OCI-LY1 (cell line): ENCODE results near the gene NR6A1.

Source experiments
- H2AFZ ChIP-seq: fragments of 200-600 bp; sonication (generic), shearing (Covaris generic); 2 replicates; pipeline ENCODE4 v1.6.0; 2014; ENCODE audit warnings: antibody characterized with exemption, mild to moderate bottlenecking, low read length
- H3F3A ChIP-seq: fragments of 200-600 bp; sonication (generic), shearing (Covaris generic); 2 replicates; pipeline ENCODE4 v1.6.0; 2014; ENCODE audit warnings: mild to moderate bottlenecking, antibody characterized with exemption, low read length, moderate library complexity; ENCODE audit not compliant: insufficient read depth
- H3K27ac ChIP-seq: fragments of 200-600 bp; sonication (generic); 2 replicates; pipeline ENCODE4 v1.5.1; 2014; ENCODE audit warnings: low read length, mixed run types, mild to moderate bottlenecking, low read depth; ENCODE audit not compliant: poor library complexity, severe bottlenecking
- H3K27me3 ChIP-seq: fragments of 200-600 bp; sonication (generic); 2 replicates; pipeline ENCODE4 v1.6.0; 2014; ENCODE audit warnings: antibody characterized with exemption, mild to moderate bottlenecking, low read length, moderate library complexity; ENCODE audit not compliant: insufficient read depth
- H3K36me3 ChIP-seq: fragments of 200-600 bp; sonication (generic); 2 replicates; pipeline ENCODE4 v1.6.1; 2014; ENCODE audit warnings: mild to moderate bottlenecking, antibody characterized with exemption, low read length, moderate library complexity, mixed read lengths; ENCODE audit not compliant: insufficient read depth
- H3K4me1 ChIP-seq: fragments of 200-600 bp; sonication (generic); 2 replicates; pipeline ENCODE4 v1.5.1; 2014; ENCODE audit warnings: mild to moderate bottlenecking, low read length, moderate library complexity; ENCODE audit not compliant: insufficient read depth, severe bottlenecking
- H3K4me2 ChIP-seq: fragments of 200-600 bp; sonication (generic), shearing (Covaris generic); 2 replicates; pipeline ENCODE4 v1.6.1; 2014; ENCODE audit warnings: low read length
- H3K4me3 ChIP-seq: fragments of 200-600 bp; sonication (generic); 2 replicates; pipeline ENCODE4 v1.5.1; 2014; ENCODE audit warnings: low read length, low read depth, mild to moderate bottlenecking, mixed read lengths; ENCODE audit not compliant: poor library complexity, severe bottlenecking
- H3K79me2 ChIP-seq: fragments of 200-600 bp; shearing (Covaris generic); 2 replicates; pipeline ENCODE4 v1.6.1; 2016; ENCODE audit warnings: mixed run types, low read length, mixed read lengths; ENCODE audit not compliant: insufficient read depth
- H3K9ac ChIP-seq: fragments of 200-600 bp; sonication (generic), shearing (Covaris generic); 2 replicates; pipeline ENCODE4 v1.6.1; 2014; ENCODE audit warnings: mild to moderate bottlenecking, low read length, mixed read lengths
- H3K9me2 ChIP-seq: fragments of 200-600 bp; sonication (generic), shearing (Covaris generic); 2 replicates; pipeline ENCODE4 v1.6.1; 2014; ENCODE audit warnings: low read depth, mild to moderate bottlenecking, low read length, mixed read lengths
- H3K9me3 ChIP-seq: fragments of 200-600 bp; shearing (Covaris generic); 2 replicates; pipeline ENCODE4 v1.6.1; 2014; ENCODE audit warnings: low read length, mixed read lengths
- H4K20me1 ChIP-seq: fragments of 200-600 bp; sonication (generic), shearing (Covaris generic); 2 replicates; pipeline ENCODE4 v1.6.0; 2016; ENCODE audit warnings: mild to moderate bottlenecking, low read length; ENCODE audit not compliant: insufficient read depth
- CTCF ChIP-seq: fragments of 200-600 bp; sonication (generic), shearing (Covaris generic); IDR thresholded peaks from 2 replicates; pipeline ENCODE4 v1.5.1; 2017; ENCODE audit warnings: mild to moderate bottlenecking, antibody characterized with exemption, low read length, moderate library complexity, mixed read lengths
- EZH2 ChIP-seq: fragments of 200-600 bp; sonication (generic), shearing (Covaris generic); IDR thresholded peaks from 2 replicates; pipeline ENCODE4 v1.8.0; 2017; ENCODE audit warnings: borderline replicate concordance, mixed run types, mild to moderate bottlenecking, antibody characterized with exemption, low read length, moderate library complexity, mixed read lengths

The NR6A1 gene

DNA sequence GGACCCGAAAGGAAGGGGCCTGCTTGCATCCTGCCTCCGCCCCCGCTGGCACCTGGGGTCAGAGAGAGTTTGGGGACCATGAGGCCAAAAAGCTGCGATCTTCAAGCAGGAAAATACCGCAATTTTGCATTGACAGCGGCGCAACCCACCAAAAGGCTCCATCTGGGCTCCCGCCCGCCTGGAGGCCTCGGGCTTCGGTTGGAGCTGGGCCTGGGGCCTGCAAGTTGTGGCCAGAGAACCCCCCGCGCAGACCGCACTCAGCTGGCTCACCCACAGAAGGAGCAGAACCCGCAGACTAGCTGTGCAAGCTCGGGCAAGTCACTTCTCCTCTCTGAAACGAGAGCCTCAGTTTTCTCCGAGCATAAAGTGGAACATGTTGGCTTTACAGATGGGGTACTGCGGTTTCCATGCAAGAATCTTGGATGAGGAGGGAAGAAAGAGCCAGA lies 265.2 kb downstream of the NR6A1 start:
- Histone ChIP-seq H3K9ac (no peak overlapping the region), H3K79me2 (no peaks in the 10 kb centered on the region), H3K9me2 (no peaks in the 10 kb centered on the region), H3K27me3 (no peaks in the 10 kb centered on the region; the same call in 1 of the 2 replicates), H2AFZ (no peak overlapping the region), H3K27ac (no peak overlapping the region), H4K20me1 (no peaks in the 10 kb centered on the region), H3F3A (no peaks in the 10 kb centered on the region), H3K4me2 (no peak overlapping the region), H3K9me3 (no peaks in the 10 kb centered on the region), H3K36me3 (no peaks in the 10 kb centered on the region), H3K4me1 (no peaks in the 10 kb centered on the region), H3K4me3 (no peak overlapping the region)
- TF ChIP-seq EZH2 (no peak), CTCF (no peak)

DNA sequence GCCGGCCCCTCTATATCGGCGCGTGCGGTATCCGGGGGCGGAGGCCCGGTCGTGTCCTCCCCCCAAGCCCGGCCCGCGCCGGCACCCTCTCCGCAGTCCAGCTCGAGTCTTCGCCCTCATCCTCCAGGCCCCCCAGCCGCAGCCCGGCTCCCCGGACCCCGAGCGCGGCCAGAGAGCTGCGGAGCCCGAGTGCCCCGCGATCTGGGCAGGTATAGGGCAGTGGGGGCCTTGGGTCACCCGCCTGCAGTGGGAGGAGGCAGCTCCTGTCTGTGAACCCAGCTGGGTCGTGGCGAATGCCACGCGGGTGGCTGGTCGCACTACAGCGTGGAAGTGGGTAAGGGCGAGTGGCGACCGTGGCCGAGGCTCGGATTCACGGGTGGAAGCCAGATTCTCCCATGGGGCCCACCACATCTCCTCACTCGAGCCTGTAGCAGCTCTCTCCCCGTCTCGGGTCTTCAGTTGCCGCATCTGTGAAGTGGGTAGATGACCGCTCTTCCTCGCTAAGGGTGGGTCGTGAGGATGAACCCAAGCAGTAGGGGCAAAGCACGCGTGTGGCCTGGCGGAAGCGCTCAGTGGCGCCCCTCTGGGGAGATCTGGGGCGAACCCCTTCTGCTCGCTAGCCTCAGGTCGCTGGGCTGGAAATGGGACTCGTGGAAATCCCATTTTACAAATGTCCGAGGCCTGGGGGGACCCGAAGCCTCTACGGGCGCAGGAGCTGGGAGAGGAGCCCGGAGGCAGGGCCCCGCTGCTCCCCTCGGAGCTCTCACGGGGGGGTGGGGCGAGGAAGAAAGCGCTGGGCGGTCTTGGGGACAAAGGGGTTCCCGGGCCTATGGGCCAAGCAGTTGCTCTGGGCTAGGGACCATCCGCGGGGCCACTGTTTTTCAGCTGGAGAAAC lies 265.9 kb downstream of the NR6A1 start:
- no peaks in the 10 kb centered on the region for H3K4me1 ChIP-seq
- no peaks in the 10 kb centered on the region for H3F3A ChIP-seq
- H3K4me2 ChIP-seq: no peak overlapping the region
- no peaks in the 10 kb centered on the region for H3K9me2 ChIP-seq
- H3K27ac ChIP-seq: no peak overlapping the region
- no peaks in the 10 kb centered on the region for H3K9me3 ChIP-seq
- no peaks in the 10 kb centered on the region for H3K36me3 ChIP-seq
- no peak overlapping the region for H3K9ac ChIP-seq
- no peak overlapping the region for H3K4me3 ChIP-seq
- TF ChIP-seq CTCF: no peak; the same call in 1 of the 2 replicates
- no peak for TF ChIP-seq EZH2
- H3K27me3 ChIP-seq: no peaks in the 10 kb centered on the region; the same call in 1 of the 2 replicates
- no peak overlapping the region for H2AFZ ChIP-seq
- no peaks in the 10 kb centered on the region for H3K79me2 ChIP-seq
- H4K20me1 ChIP-seq: no peaks in the 10 kb centered on the region

- H3K27me3 ChIP-seq: no peaks in the 10 kb centered on the region; the same call in 1 of the 2 replicates
- H4K20me1 ChIP-seq: no peaks in the 10 kb centered on the region
- H3K79me2 ChIP-seq: no peaks in the 10 kb centered on the region
- H3K27ac ChIP-seq: no peak overlapping the region
- no peak overlapping the region for H3K9ac ChIP-seq
- no peaks in the 10 kb centered on the region for H3K4me1 ChIP-seq
- H2AFZ ChIP-seq: no peak overlapping the region
- TF ChIP-seq EZH2 (no peak), CTCF (no peak)
- H3K4me3 ChIP-seq: no peak overlapping the region
- H3K9me2 ChIP-seq: no peaks in the 10 kb centered on the region
- H3K36me3 ChIP-seq: no peaks in the 10 kb centered on the region
- no peak overlapping the region for H3K4me2 ChIP-seq
- no peaks in the 10 kb centered on the region for H3K9me3 ChIP-seq
- H3F3A ChIP-seq: no peaks in the 10 kb centered on the region
Measured at GRCh38 chr9:124504530-124505005, 266.5 kb downstream of the NR6A1 start.
